Measurements from ENCODE around the gene DHDH.

Gene DHDH

GRCh38 chr19:48950159-48950558 is 16.7 kb downstream of the DHDH start:
- DNase-seq (ENCODE audit: low spot score), result no peak

- no peak for DNase-seq (ENCODE audit: low spot score)
Measured at GRCh38 chr19:48950830-48951519, 17.5 kb downstream of the DHDH start.

- DNase-seq (ENCODE audit: low spot score), result no peak
Measured at GRCh38 chr19:48953141-48953540, 19.6 kb downstream of the DHDH start.

GRCh38 chr19:48953990-48954594 is 20.6 kb downstream of the DHDH start:
- DNase-seq (ENCODE audit: low spot score), result no peak

- peak; percentile 95 for DNase-seq (ENCODE audit: low spot score)
Measured at GRCh38 chr19:48954595-48955307, 21.3 kb downstream of the DHDH start, which contains the start of gene BAX. Gene BAX (plus strand): TSS chr19:48954875. CDS start chr19:48954929, 54 bp downstream.

- no peak for DNase-seq (ENCODE audit: low spot score)
Measured at GRCh38 chr19:48955308-48955958, 21.9 kb downstream of the DHDH start.

- no peak for DNase-seq (ENCODE audit: low spot score)
Measured at GRCh38 chr19:48958006-48958405, 24.5 kb downstream of the DHDH start.

GRCh38 chr19:48959341-48960239 is 26.1 kb downstream of the DHDH start:
- DNase-seq (ENCODE audit: low spot score), result no peak

GRCh38 chr19:48961051-48961649 is 27.7 kb downstream of the DHDH start:
- DNase-seq (ENCODE audit: low spot score), result no peak

GRCh38 chr19:48961673-48962028 is 28.2 kb downstream of the DHDH start:
- no peak for DNase-seq (ENCODE audit: low spot score)

GRCh38 chr19:48962029-48962848 is 28.7 kb downstream of the DHDH start:
- DNase-seq (ENCODE audit: low spot score), result peak; percentile 49

- DNase-seq (ENCODE audit: low spot score), result no peak
Measured at GRCh38 chr19:48962849-48963165, 29.3 kb downstream of the DHDH start.

GRCh38 chr19:48963371-48964204 is 30.1 kb downstream of the DHDH start:
- DNase-seq (ENCODE audit: low spot score), result peak; percentile 78

GRCh38 chr19:48964205-48965039 is 30.9 kb downstream of the DHDH start:
- DNase-seq (ENCODE audit: low spot score), result peak; percentile 43

GRCh38 chr19:48965040-48965805 is 31.7 kb downstream of the DHDH start, which contains the start of gene FTL:
Gene FTL (plus strand): TSS chr19:48965309. CDS start chr19:48965508, 199 bp downstream.
- DNase-seq (ENCODE audit: low spot score), result peak; percentile 99

- DNase-seq (ENCODE audit: low spot score), result peak; percentile 96
Measured at GRCh38 chr19:48965806-48966540, 32.5 kb downstream of the DHDH start.

Data from Ammon's horn (tissue), 1 donor.